Measurements from ENCODE around the gene KHDRBS1.
A peak's percentile ranks its signal among the peaks of the same experiment; 100 is the strongest.
"Not testable (repeated sequence)": the region's sequence is repeated elsewhere in the genome, so short reads cannot be mapped to it uniquely, and the experiment has no call there.

Gene KHDRBS1, protein sequence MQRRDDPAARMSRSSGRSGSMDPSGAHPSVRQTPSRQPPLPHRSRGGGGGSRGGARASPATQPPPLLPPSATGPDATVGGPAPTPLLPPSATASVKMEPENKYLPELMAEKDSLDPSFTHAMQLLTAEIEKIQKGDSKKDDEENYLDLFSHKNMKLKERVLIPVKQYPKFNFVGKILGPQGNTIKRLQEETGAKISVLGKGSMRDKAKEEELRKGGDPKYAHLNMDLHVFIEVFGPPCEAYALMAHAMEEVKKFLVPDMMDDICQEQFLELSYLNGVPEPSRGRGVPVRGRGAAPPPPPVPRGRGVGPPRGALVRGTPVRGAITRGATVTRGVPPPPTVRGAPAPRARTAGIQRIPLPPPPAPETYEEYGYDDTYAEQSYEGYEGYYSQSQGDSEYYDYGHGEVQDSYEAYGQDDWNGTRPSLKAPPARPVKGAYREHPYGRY

DNA sequence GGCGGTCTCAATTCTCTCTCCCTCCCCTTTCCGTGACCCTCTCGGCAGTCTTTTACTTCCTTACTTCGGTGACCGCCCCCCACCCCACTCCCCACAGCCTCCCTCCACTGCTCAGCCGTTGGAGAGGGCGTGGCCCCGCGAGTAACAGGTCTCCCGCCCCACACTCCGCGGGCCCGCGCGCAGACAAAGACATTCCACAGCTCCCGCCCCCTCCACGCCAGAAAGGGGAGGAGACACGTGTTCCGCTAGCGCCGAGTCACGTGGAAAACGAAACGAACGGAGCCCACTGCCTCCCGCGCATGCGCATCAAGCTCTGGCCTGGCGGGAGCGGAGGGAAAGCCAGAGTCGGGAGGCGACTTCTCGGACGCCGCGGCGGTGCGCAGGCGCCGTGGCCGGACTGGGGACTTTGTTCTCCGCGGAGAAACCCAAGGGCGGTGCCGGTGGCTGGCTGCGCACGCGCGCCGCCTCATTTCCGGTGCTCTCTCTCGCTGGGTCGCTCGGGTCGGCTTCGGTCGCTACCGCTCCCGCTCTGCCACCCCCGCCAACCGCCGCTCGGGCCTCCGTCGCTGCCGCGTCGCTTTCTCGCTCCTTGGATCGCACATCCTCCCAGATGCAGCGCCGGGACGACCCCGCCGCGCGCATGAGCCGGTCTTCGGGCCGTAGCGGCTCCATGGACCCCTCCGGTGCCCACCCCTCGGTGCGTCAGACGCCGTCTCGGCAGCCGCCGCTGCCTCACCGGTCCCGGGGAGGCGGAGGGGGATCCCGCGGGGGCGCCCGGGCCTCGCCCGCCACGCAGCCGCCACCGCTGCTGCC, at the start of gene KHDRBS1:
Gene KHDRBS1, plus strand, starts transcription at position 483 of the 813 bp plus-strand sequence. Its CDS starts 128 bp downstream, at position 611.
- peak; percentile 93 to 97 (median 97) for DNase-seq (ENCODE audit: low read depth in 3 of 3, low spot score in 1 of 3)

DNA sequence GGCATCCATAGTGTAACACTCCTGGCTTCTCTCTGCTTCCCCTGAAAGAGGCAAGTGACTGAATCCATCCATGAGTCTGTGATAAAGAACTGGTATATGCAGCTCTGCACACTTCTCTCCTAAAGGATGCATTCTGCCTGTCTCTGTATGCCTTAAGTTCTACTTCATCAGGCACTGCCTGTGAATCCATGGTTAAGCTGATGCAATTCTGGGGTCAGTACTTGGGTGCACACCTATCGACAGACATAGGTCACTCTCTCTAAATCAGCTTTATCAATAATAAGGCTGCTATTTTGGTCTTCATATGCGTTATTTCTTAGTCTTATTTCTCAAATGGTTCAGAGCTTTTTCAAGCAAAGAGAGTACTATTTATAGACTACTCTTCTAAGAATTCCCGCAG, 42.8 kb upstream of the KHDRBS1 start:
- DNase-seq (ENCODE audit: low read depth in 3 of 3, low spot score in 1 of 3) = no peak

DNA sequence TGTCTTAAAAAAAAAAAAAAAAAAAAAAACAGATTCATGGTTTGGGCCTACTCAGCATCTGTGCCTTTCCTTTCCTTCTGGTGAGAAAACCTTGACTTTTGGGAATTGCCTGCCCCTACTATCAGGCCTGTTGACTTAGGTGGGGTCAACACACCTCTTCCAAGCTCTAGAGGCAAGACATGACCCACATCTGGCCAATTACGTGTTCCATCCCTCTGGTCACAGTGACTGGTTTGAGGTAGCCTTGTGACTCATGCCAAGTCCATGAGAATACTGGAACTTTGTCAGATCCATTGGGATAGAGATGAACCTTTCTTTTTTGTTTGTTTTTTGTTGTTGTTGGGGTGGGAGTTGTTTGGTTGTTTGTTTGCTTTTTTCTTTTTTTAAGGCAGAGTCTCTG, 37.3 kb upstream of the KHDRBS1 start:
- no peak for DNase-seq (ENCODE audit: low read depth in 3 of 3, low spot score in 1 of 3)

DNA sequence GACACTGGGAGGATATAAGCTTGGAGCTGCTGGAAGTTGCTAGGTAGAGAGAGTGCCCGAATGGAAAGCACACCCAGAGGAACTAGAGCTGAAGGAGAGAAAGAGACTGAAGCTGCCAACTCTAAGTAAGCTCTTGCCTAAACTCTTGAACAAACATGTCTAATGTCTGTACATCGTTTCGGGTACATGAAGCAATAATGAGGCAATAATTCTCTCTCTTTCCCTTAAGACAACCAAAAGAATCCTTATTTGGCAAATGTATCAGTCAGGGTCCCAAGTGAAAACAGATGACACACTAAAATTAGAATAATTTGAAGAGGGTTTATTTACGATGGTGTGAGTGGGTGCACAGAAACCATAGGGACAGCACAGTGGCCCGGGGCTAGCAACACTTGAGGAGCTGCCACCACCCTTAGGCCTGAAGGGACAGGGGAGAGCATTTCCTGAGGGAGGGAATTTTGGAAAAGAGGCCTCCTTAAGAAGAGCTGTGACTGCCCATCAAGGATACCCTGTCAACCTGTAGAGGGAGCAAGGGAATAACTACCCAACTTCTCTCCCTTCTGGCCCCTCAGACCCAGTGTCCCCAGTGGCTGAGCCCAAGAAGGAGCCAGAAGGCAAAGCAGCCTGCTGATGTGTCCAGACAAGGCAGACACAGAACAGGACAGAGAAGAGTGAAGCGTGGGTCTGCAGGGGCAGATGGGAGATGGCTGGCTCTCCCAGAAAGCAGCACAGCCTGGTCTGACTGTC, 36.1 kb upstream of the KHDRBS1 start:
- DNase-seq (ENCODE audit: low read depth in 3 of 3, low spot score in 1 of 3) = no peak

DNA sequence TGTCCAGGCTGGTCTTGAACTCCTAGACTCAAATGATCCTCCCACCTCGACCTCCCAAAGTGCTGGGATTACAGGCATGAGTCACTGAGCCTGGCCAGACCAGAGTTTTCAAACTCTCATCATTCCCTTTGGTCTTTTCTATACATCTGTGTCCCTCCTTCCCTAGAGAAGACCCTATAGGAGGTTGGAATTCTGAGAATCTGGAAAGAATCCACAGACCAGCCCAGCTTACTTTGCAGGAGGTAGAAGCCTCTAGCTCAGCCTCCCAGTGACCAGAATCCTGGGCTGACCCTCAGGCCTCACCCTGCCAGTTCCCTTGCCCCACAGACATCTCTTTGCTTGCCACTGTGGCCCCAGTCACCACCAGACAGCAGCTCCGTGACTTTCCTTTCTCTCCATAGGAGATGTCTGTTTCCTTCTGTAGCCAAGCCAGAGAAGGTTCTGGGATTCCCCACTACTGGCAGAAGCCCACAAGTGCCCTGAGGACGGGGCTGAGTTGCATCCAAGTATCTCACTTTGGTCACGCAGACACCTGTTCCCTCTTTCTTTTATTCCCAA, 34.7 kb upstream of the KHDRBS1 start:
- no peak for DNase-seq (ENCODE audit: low read depth in 3 of 3, low spot score in 1 of 3)

DNA sequence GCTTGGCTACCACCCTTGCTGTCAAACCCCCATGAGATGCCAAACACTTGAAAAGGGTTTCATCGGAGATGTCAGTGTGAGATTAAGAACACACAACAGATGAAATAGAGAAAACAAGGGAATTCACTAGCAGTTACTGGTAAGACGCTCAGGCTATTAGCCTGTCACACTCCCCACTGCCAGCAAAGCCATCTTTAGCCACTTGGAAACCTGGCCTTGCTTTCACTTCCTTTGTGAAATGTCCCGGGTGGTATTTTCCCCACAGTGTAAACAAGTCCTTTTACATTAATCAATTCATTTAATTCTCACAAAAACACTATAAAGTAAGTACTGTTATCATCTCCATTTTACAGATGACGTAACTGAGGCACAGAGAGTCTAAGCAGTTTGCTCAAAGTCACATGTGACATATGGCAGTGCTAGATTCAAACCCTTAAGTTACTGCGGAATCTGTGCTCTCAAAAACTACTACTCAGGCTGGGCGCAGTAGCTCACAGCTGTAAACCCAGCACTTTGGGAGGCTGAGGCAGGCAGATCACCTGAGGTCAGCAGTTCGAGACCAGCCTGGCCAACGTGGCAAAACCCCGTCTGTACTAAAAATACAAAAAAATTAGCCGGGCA, 32.7 kb upstream of the KHDRBS1 start:
- no peak for DNase-seq (ENCODE audit: low read depth in 3 of 3, low spot score in 1 of 3)

DNA sequence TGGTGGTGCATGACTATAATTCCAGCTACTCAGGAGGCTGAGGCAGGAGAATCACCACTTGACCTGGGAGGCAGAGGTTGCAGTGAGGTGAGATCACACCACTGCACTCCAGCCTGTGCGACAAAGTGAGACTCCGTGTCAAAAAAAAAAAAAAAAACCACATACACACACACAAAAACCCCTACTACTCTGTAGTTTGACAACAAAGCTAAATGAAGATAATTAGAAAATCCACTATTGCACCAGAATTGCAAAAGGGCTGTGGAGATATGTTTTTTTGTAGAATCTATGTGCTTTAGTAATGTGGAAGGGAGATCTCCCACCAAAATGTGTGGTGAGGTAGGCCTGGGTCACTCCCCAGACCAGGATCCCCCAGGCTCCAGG, 32.2 kb upstream of the KHDRBS1 start:
- no peak for DNase-seq (ENCODE audit: low read depth in 3 of 3, low spot score in 1 of 3)

DNA sequence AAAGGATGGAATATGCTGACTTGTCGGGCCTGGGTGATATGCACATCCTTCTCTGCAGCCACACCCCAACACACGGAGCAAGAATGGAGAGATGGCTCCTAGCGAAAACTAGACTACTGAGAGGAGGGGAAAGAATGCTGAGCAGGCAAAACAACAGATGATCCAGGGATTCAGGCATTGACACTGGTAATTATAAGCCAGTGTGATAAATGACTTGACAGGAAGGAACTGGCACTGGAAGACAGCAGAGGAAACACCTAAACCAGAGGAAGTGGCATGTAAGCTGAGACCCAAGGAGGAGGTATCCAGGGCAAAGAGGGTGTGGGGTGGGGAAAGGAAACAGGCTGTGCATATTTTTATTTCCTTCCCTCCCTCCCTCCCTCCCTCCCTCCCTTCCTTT, 31.7 kb upstream of the KHDRBS1 start:
- DNase-seq (ENCODE audit: low read depth in 3 of 3, low spot score in 1 of 3) = no peak

DNA sequence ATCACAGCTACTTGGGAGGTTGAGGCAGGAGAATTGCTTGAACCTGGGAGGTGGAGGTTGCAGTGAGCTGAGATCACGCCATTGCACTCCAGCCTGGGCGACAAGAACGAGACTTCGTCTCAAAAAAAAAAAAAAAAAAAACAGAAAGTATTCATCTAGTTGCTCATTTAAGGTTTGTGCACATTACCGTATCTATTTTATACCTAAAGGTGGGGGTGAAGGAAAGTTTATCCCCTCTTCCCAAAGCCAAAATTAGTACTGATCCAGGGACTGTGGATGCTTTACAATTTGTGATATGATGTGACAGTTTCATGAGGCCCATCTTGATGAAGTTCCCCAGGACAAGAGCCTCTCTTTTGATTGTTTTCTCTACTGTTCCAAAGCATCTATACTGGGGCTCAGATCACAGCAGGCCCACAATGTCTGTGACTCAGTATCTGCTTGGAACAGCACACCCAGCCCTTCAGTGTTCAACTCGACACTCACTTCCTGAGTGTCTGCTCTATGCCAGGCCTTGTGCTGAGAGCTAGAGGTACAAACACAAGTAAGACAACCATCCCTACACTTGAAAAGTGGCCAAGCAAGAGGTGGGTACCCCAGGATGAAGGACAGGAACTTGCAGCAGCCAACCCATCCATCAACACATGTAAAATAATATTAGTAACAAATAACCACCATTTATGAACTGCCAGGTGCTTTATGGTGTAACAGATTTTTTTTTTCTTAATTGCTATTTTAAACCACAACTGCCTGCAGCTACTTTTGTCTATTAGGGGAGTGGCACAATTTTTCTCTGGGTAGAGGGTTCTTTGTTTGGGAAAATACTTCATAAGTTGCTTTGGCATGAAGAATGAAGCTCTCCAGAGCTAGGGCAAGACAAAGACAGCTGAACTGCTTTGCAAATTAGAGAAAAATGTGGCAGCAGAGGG, 29.0 kb upstream of the KHDRBS1 start:
- peak in 1 of 3 donors; percentile 31 for DNase-seq (ENCODE audit: low read depth in 3 of 3, low spot score in 1 of 3)

DNA sequence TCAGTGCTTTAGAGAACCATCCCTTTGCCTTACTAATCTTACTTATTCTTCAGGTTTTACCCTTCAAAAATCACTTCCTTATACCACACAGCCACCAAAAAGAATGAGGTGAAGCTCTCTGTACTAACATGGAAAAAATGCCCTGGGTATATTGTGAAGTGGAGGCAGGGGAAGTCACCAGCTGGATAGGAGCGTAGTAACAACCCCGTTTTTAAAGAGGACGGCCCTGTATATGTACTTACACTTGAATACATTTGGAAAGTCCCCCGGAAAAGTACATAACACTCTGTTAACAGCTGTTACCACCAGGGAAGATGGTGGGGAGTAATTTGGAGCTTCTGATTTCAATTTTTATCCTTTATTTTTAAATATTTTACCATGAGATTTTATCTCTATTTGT, 28.2 kb upstream of the KHDRBS1 start:
- no peak for DNase-seq (ENCODE audit: low read depth in 3 of 3, low spot score in 1 of 3)

DNA sequence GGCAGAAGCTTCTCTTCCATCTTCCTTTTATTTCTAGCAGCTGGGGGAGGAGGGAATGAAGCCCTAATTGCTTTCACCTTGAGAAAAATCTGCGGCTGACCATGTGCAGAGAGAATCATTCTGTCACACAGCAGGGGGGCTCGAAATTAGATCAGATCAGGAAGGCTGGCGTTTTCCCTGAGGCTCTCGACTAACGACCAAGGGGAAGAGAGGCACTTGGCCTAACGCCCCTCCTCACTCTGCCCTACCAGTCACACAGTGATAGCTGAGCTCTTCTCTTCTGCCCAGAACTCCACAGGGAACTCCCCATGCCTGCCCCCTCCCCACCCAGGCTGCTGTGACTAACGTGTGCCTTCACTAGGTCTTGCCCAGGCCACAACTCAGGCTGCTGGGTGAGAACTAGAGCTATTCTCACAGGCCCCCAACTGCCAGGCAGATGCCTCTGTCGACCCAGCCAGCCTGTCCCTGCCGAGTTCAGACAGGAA, 26.5 kb upstream of the KHDRBS1 start:
- no peak for DNase-seq (ENCODE audit: low read depth in 3 of 3, low spot score in 1 of 3)

DNA sequence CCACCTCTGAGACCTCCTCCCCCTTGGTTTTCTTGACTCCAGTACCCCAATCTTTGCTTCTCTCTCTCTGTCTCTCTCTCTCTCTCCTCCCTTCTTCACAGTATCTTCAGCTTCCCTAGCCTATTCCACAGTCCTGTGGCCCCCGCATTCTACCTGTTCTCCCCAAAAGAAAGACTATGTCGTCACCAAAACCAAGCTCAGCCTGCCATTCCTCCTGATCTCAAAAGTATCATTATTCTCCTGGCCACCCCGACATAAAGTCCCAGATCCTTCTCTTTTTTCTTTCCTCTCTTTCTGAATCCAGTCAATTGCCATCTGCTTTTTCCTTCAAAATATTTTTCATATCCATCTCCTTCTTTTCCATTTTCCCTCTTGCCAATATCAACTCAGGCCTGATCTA, 23.7 kb upstream of the KHDRBS1 start:
- DNase-seq (ENCODE audit: low read depth in 3 of 3, low spot score in 1 of 3) = no peak

DNA sequence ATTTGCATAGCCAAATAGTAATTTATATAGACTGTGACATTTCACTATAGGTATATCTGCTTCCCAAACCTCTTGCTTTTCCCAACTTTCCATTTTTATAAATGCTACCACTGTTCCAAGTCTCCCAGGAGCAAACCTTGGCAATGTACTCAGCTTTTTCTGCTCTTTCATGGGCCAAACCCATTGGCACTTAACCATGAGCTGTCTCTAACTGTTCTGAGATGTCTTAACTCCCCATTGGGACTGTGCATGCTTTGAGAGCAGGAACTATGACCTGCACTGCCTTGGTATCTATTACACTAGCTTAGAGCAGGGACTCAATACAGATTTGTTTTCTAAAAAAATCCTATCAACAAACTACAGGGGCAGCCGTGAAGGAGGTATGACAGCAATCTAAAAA, 22.5 kb upstream of the KHDRBS1 start:
- DNase-seq (ENCODE audit: low read depth in 3 of 3, low spot score in 1 of 3) = no peak

DNA sequence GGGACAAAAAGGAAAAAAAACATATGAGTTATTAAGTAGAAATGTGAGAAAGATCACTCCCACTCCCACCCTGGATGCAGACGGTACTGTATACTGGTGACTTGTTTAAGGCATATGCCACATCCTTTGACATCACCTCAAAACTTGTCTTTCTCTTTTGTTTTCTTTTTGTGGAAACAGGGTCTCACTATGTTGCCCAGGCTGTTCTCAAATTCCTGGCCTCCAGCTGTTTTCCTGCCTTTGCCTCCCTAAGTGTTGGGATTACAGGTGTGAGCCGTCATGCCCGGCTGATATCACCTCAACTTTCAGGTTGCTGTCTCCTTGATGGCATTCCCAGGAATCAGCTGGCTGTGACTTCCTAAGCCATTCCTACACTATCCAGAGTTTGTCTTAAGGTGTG, 18.4 kb upstream of the KHDRBS1 start:
- no peak for DNase-seq (ENCODE audit: low read depth in 3 of 3, low spot score in 1 of 3)

DNA sequence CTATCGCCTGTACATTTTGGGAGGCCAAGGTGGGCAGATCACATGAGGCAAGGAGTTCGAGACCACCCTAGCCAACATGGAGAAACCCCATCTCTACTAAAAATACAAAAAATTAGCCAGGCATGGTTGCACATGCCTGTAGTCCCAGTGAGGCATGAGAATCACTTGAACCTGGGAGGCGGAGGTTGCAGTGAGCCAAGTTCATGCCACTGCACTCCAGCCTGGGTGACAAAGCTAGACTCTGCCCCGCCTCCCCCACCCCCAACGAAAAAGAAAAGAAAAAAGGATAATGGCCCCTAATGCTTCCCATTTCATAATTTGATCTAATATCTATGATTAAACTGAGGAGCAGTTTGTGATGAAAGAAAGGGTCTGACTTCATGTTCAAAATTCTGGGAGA, 17.5 kb upstream of the KHDRBS1 start:
- not testable (repeated sequence) for DNase-seq (ENCODE audit: low read depth in 3 of 3, low spot score in 1 of 3)

DNA sequence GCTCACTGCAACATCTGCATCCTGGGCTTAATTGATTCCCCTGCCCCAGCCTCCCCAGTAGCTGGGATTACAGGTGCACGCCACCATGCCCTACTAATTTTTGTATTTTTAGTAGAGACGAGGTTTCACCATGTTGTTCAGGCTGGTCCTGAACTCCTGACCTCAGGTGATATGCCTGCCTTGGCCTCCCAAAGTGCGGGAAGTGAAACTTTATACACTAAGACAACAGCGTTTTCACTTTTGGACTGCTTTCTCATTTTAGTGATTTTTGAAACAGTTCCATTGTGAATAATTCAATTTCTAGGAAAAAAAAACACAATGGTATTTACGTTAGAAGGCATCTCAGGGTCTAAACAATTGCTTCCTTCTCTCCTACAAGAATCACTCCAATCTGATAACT, 11.8 kb upstream of the KHDRBS1 start:
- DNase-seq (ENCODE audit: low read depth in 3 of 3, low spot score in 1 of 3) = no peak

DNA sequence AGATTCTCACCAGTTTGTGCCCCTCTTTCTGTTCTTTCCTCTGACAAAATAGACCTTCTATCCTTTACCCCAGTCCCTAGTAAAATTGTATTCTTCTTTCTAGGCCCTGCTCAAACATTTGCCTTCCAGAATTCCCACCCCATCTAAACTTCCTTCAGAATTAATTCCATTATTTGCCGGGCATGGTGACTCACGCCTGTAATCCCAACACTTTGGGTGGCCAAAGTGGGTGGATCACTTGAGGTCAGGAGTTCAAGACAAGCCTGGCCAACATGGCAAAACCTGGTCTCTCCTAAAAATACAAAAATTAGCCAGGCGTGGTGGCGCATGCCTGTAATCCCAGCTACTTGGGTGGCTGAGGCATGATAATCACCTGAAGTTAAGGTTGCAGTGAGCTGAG, 11.4 kb upstream of the KHDRBS1 start:
- DNase-seq (ENCODE audit: low read depth in 3 of 3, low spot score in 1 of 3) = not testable (repeated sequence)

DNA sequence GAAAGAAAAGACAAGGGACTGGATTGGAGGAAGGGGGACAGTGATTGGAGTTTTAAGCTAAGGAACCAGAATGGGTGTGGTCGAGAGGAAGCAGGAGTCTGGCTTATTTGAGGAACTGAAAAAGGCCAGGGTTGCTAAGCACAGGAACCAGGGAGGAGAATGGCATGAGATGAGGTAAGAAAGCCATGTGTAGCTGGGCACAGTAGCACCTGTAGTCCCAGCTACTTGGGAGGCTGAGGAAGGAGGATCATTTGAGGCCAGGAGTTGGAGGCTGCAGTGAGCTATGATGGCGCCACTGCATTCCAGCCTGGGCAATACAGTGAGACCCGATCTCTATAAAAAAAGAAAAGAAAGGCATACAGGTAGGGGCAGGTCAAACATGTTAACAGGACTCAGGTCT, 8.1 kb upstream of the KHDRBS1 start:
- DNase-seq (ENCODE audit: low read depth in 3 of 3, low spot score in 1 of 3) = no peak

DNA sequence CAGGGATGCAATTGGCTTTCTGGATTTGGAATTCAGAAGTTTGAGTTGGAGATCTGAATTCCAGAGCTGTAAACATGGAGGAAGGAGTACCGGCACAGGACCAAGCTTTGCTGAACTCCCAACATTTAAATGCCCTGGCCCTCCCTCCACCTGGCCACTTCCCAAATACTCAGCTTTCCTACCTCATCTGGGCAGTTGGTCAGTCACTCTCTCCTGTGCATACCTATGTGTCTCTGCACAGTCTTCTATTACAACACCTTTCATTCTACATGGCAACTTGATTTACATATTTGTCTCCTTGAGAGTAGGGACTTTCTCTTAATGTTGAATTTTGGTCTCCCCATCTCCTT, 6.1 kb upstream of the KHDRBS1 start:
- no peak for DNase-seq (ENCODE audit: low read depth in 3 of 3, low spot score in 1 of 3)

DNA sequence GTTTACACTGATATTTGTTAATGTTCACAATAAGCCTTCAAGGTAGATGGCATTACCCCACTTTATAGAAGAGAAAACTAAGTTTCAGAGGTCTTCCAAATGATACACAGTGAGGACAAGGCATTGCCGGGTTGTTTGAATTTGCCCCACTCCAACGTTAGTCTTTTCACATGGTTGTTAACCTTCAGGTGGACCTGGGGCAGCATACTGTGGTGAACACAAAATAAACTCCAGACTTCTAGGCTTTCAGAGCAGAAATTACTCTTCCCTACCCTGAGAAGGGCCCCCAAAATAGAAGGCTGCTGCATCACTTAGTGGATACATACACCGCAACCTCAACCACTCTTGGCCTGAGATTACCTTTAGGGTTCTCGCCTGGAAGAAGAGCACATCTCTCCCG, 3.4 kb upstream of the KHDRBS1 start:
- no peak for DNase-seq (ENCODE audit: low read depth in 3 of 3, low spot score in 1 of 3)
